GM19240 (cell line): ENCODE data around the gene TAX1BP3.
A peak's percentile ranks its signal among the peaks of the same experiment; 100 is the strongest.

Experiments
- DNase-seq: peaks from one replicate; pipeline ENCODE4 v3.0.0; 2011; ENCODE audit warnings: low spot score; ENCODE audit not compliant: insufficient read length

Gene TAX1BP3

GRCh38 chr17:3658784-3659449 lies 9.5 kb downstream of the TAX1BP3 start:
- DNase-seq: no peak

GRCh38 chr17:3657874-3658783 lies 10.2 kb downstream of the TAX1BP3 start:
- no peak for DNase-seq

- no peak for DNase-seq
Measured at GRCh38 chr17:3657588-3657869, 10.8 kb downstream of the TAX1BP3 start.

- no peak for DNase-seq
Measured at GRCh38 chr17:3656755-3657587, 11.4 kb downstream of the TAX1BP3 start.

- no peak for DNase-seq
Measured at GRCh38 chr17:3656353-3656752, 12.0 kb downstream of the TAX1BP3 start.

- DNase-seq: no peak
Measured at GRCh38 chr17:3655766-3656165, 12.6 kb downstream of the TAX1BP3 start.

GRCh38 chr17:3647769-3648555 lies 20.4 kb downstream of the TAX1BP3 start:
- peak; percentile 32 for DNase-seq

- no peak for DNase-seq
Measured at GRCh38 chr17:3647251-3647650, 21.1 kb downstream of the TAX1BP3 start.

GRCh38 chr17:3645310-3645709 lies 23.1 kb downstream of the TAX1BP3 start:
- DNase-seq: no peak

GRCh38 chr17:3643889-3644349 lies 24.5 kb downstream of the TAX1BP3 start:
- DNase-seq: no peak

- no peak for DNase-seq
Measured at GRCh38 chr17:3641717-3642486, 26.5 kb downstream of the TAX1BP3 start.

GRCh38 chr17:3641014-3641413 lies 27.4 kb downstream of the TAX1BP3 start:
- DNase-seq: no peak

GRCh38 chr17:3639981-3640596 lies 28.3 kb downstream of the TAX1BP3 start:
- no peak for DNase-seq

GRCh38 chr17:3636908-3637373 lies 31.4 kb downstream of the TAX1BP3 start:
- DNase-seq: no peak

GRCh38 chr17:3636154-3636907 lies 32.0 kb downstream of the TAX1BP3 start, which contains the start of the genes CTNS and SHPK:
Gene CTNS (plus strand): TSS chr17:3636760. CDS start chr17:3640207, 3,447 bp downstream.
Gene SHPK (minus strand): TSS chr17:3636250. CDS start chr17:3636219, 31 bp downstream.
- DNase-seq: peak; percentile 97

- DNase-seq: no peak
Measured at GRCh38 chr17:3635474-3636153, 32.8 kb downstream of the TAX1BP3 start.

- no peak for DNase-seq
Measured at GRCh38 chr17:3632287-3632686, 36.1 kb downstream of the TAX1BP3 start.

GRCh38 chr17:3630781-3631180 lies 37.6 kb downstream of the TAX1BP3 start:
- no peak for DNase-seq
